VCaP (cell line): ENCODE measurements around the gene DEDD2.

Experiments used
- H3K27ac ChIP-seq: fragments of 450-650 bp; 2 replicates; pipeline ENCODE4 v1.5.1; 2017
- CTCF ChIP-seq: fragments of 450-650 bp; conservative IDR thresholded peaks from 2 replicates; pipeline ENCODE4 v1.5.1; 2017; ENCODE audit warnings: mild to moderate bottlenecking, moderate library complexity

Gene DEDD2

GRCh38 chr19:42204664-42205063 lies 12.8 kb downstream of the DEDD2 start:
- no peak overlapping the region for H3K27ac ChIP-seq
- no peak for TF ChIP-seq CTCF

GRCh38 chr19:42203700-42204099 lies 13.8 kb downstream of the DEDD2 start:
- H3K27ac ChIP-seq, result no peak overlapping the region
- no peak for TF ChIP-seq CTCF

- H3K27ac ChIP-seq, result no peak overlapping the region
- no peak for TF ChIP-seq CTCF
Observed at GRCh38 chr19:42202290-42202880, 15.1 kb downstream of the DEDD2 start.

- no peak for TF ChIP-seq CTCF
- H3K27ac ChIP-seq, result no peak overlapping the region
Observed at GRCh38 chr19:42201489-42202289, 15.8 kb downstream of the DEDD2 start.

GRCh38 chr19:42200116-42200715 lies 17.3 kb downstream of the DEDD2 start:
- no peak overlapping the region for H3K27ac ChIP-seq
- TF ChIP-seq CTCF, result no peak

- TF ChIP-seq CTCF, result no peak
- no peak overlapping the region for H3K27ac ChIP-seq
Observed at GRCh38 chr19:42199440-42200115, 17.9 kb downstream of the DEDD2 start.
